Activated naive CD8-positive, alpha-beta T cell treated with anti-CD3 and anti-CD28 coated beads for 36 hours (primary cell): Measurements from ENCODE around the gene SPATA17. TPM values are rescaled to one million over a fixed set of nuclear protein-coding genes. Genes with fewer than 3 reads are reported as not detected.
A peak's percentile ranks its signal among the peaks of the same experiment; 100 is the strongest.
"Not testable (repeated sequence)": the region's sequence is repeated elsewhere in the genome, so short reads cannot be mapped to it uniquely, and the experiment has no call there.

ENCODE experiments used
- DNase-seq: peaks from one replicate; pipeline ENCODE4 v3.0.0; 2021
- H3K27ac Mint-ChIP-seq: one replicate; pipeline ENCODE4 v1.8.0; 2022; ENCODE audit warnings: mild to moderate bottlenecking, moderate library complexity, mixed read lengths
- H3K27me3 Mint-ChIP-seq: one replicate; pipeline ENCODE4 v1.8.0; 2022; ENCODE audit warnings: mild to moderate bottlenecking, mixed read lengths
- H3K36me3 Mint-ChIP-seq: one replicate; pipeline ENCODE4 v1.8.0; 2021; ENCODE audit warnings: mild to moderate bottlenecking, mixed read lengths
- H3K4me1 Mint-ChIP-seq: one replicate; pipeline ENCODE4 v1.8.0; 2021; ENCODE audit warnings: mixed read lengths
- H3K4me3 Mint-ChIP-seq: one replicate; pipeline ENCODE4 v1.8.0; 2022; ENCODE audit warnings: mild to moderate bottlenecking, moderate library complexity, mixed read lengths
- H3K9me3 Mint-ChIP-seq: one replicate; pipeline ENCODE4 v1.8.0; 2022; ENCODE audit warnings: mixed read lengths
- total RNA-seq, 2 experiments: library from RNA; stranded (reverse); gene quantifications; one replicate each; pipeline ENCODE4 v1.2.3, GENCODE V29; 2021

Gene SPATA17
- total RNA-seq, result not detected

- H3K27me3 Mint-ChIP-seq, result peaks cover 10% of the 10 kb centered on the region
- H3K4me3 Mint-ChIP-seq, result peak within 1 kb of the TSS; percentile 89
- DNase-seq, result peak; percentile 71
- no peaks in the 10 kb centered on the region for H3K9me3 Mint-ChIP-seq
- H3K36me3 Mint-ChIP-seq, result no peaks in the 10 kb centered on the region
- peak within 1 kb of the TSS; percentile 99 for H3K27ac Mint-ChIP-seq
- peaks cover 22% of the 10 kb centered on the region for H3K4me1 Mint-ChIP-seq
Observed at GRCh38 chr1:217630711-217631591, at the start of gene SPATA17, which contains the start of gene GPATCH2. Gene SPATA17 (plus strand): TSS chr1:217631344. CDS start chr1:217631379, 35 bp downstream. Gene GPATCH2 (minus strand): TSS chr1:217631090. CDS start chr1:217630971, 119 bp downstream.

GRCh38 chr1:217584286-217584811 is 46.8 kb upstream of the SPATA17 start:
- H3K9me3 Mint-ChIP-seq, H3K4me1 Mint-ChIP-seq, H3K36me3 Mint-ChIP-seq, H3K27ac Mint-ChIP-seq, H3K27me3 Mint-ChIP-seq, H3K4me3 Mint-ChIP-seq, DNase-seq: not testable (repeated sequence)

DNA sequence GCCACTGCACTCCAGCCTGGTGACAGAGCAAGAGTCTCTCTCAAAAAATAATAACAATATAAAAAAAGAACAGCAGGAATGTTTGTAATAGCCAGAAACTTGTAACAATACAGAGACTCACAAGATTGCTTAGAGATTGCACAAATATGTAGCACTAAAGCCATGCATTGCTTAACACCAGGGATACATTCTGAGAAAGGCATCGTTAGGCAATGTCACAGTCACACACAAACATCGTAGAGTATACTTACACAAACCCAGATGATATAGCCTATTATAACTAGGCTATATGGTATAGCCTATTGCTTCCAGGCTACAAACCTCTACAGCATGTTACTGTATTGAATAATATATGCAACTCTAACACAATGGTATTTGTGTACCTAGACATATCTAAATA is 45.6 kb upstream of the SPATA17 start:
- peaks cover 15% of the 10 kb centered on the region for H3K36me3 Mint-ChIP-seq
- DNase-seq, result no peak
- no peaks in the 10 kb centered on the region for H3K9me3 Mint-ChIP-seq
- H3K27ac Mint-ChIP-seq, result no peak overlapping the region
- no peaks in the 10 kb centered on the region for H3K27me3 Mint-ChIP-seq
- no peaks in the 10 kb centered on the region for H3K4me1 Mint-ChIP-seq
- H3K4me3 Mint-ChIP-seq, result no peak overlapping the region

GRCh38 chr1:217586586-217586985 is 44.6 kb upstream of the SPATA17 start:
- no peak overlapping the region for H3K4me3 Mint-ChIP-seq
- no peaks in the 10 kb centered on the region for H3K9me3 Mint-ChIP-seq

GRCh38 chr1:217590598-217590997 is 40.5 kb upstream of the SPATA17 start:
- Mint-ChIP-seq H3K36me3 (peaks cover 9% of the 10 kb centered on the region), H3K4me1 (no peaks in the 10 kb centered on the region), H3K27ac (no peak overlapping the region), H3K4me3 (no peak overlapping the region), H3K27me3 (no peaks in the 10 kb centered on the region), H3K9me3 (no peaks in the 10 kb centered on the region)
- no peak for DNase-seq

More at GRCh38 chr1:217586586-217586985, 44.6 kb upstream of the SPATA17 start:
- DNase-seq, result no peak
- no peaks in the 10 kb centered on the region for H3K27me3 Mint-ChIP-seq
- no peaks in the 10 kb centered on the region for H3K4me1 Mint-ChIP-seq
- H3K36me3 Mint-ChIP-seq, result peaks cover 11% of the 10 kb centered on the region
- no peak overlapping the region for H3K27ac Mint-ChIP-seq

- Mint-ChIP-seq H3K4me1 (no peaks in the 10 kb centered on the region), H3K9me3 (no peaks in the 10 kb centered on the region), H3K27me3 (no peaks in the 10 kb centered on the region), H3K36me3 (peaks cover 16% of the 10 kb centered on the region), H3K4me3 (no peak overlapping the region), H3K27ac (no peak overlapping the region)
- no peak for DNase-seq
Observed at GRCh38 chr1:217599154-217599553, 32.0 kb upstream of the SPATA17 start.

GRCh38 chr1:217602380-217602779 is 28.8 kb upstream of the SPATA17 start:
- H3K27me3 Mint-ChIP-seq, result no peaks in the 10 kb centered on the region
- no peak overlapping the region for H3K4me3 Mint-ChIP-seq
- H3K9me3 Mint-ChIP-seq, result no peaks in the 10 kb centered on the region
- DNase-seq, result no peak
- no peak overlapping the region for H3K27ac Mint-ChIP-seq
- H3K36me3 Mint-ChIP-seq, result peaks cover 19% of the 10 kb centered on the region
- no peaks in the 10 kb centered on the region for H3K4me1 Mint-ChIP-seq

DNA sequence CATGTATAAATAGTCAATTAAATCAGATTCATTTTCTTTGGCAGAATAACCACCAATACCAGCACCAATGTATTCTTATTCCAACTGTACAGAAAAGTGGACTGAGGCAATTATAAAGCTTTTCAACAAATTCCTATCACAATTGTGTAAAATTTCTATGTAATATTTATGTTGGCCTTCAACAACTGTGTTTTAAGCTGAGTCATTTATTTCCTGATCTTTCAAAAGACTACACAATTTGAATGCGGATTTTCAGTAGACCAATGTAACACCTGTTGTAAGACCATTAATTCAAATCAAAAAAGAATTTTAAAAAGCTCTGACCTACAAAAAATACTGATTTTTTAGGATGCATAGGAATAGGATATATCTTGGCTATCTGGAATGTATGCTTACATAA is 25.8 kb upstream of the SPATA17 start:
- Mint-ChIP-seq H3K4me3 (no peak overlapping the region), H3K27ac (no peak overlapping the region), H3K9me3 (no peaks in the 10 kb centered on the region), H3K27me3 (no peaks in the 10 kb centered on the region), H3K36me3 (peaks cover 24% of the 10 kb centered on the region), H3K4me1 (no peaks in the 10 kb centered on the region)
- no peak for DNase-seq

GRCh38 chr1:217614200-217614712 is 16.9 kb upstream of the SPATA17 start:
- Mint-ChIP-seq H3K27me3 (no peaks in the 10 kb centered on the region), H3K4me1 (peaks cover 8% of the 10 kb centered on the region), H3K36me3 (peaks cover 30% of the 10 kb centered on the region), H3K4me3 (no peak overlapping the region), H3K9me3 (no peaks in the 10 kb centered on the region), H3K27ac (no peak overlapping the region)
- DNase-seq, result no peak

- Mint-ChIP-seq H3K4me1 (peaks cover 22% of the 10 kb centered on the region), H3K9me3 (no peaks in the 10 kb centered on the region), H3K27me3 (no peaks in the 10 kb centered on the region), H3K36me3 (peaks cover 30% of the 10 kb centered on the region), H3K27ac (no peak overlapping the region), H3K4me3 (no peak overlapping the region)
- no peak for DNase-seq
Observed at GRCh38 chr1:217617126-217617525, 14.0 kb upstream of the SPATA17 start.

DNA sequence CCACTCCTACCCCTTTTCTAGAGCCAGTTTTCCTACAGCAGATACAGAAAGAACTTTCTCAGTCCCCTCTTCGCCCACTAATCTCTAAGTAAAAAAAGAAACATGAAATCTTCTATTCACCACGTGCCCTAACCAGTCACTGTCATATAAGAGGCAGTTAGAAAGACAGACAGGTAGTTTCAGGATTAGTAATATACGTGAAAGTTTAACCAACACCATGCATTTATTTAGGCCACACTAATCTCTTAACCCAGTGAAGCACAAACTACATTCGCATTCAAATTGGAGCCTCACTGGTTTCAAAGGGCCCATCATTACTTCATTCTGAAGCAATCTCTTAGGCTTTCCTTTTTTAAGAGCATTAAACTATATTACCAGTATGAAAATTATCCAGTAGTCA is 10.3 kb upstream of the SPATA17 start:
- H3K9me3 Mint-ChIP-seq, result no peaks in the 10 kb centered on the region
- peaks cover 29% of the 10 kb centered on the region for H3K36me3 Mint-ChIP-seq
- no peak overlapping the region for H3K27ac Mint-ChIP-seq
- DNase-seq, result no peak
- H3K27me3 Mint-ChIP-seq, result no peaks in the 10 kb centered on the region
- H3K4me1 Mint-ChIP-seq, result peaks cover 26% of the 10 kb centered on the region
- no peak overlapping the region for H3K4me3 Mint-ChIP-seq

DNA sequence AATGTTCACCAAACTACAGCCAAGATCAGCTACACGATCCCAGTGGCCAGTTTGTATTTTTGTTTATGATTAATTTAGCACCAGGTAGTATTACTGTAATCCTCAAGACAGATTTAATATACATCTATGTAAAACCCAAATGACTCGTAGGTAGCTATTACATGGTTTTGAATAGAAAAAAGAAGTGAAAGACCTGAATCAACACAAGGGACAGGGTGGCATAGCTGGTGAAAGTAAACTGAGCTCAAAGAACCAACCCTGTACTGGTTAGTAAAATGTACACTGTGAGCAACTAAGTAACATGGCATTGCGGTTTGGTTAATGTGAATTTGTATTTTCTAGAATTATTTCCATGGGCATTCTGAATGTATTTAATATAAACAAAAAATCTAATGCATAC is 9.1 kb upstream of the SPATA17 start:
- Mint-ChIP-seq H3K36me3 (peaks cover 22% of the 10 kb centered on the region), H3K4me3 (no peak overlapping the region), H3K27me3 (no peaks in the 10 kb centered on the region), H3K9me3 (no peaks in the 10 kb centered on the region), H3K27ac (no peak overlapping the region), H3K4me1 (peaks cover 33% of the 10 kb centered on the region)
- DNase-seq, result no peak

- H3K27me3 Mint-ChIP-seq, result no peaks in the 10 kb centered on the region
- H3K4me3 Mint-ChIP-seq, result no peak overlapping the region
- H3K9me3 Mint-ChIP-seq, result no peaks in the 10 kb centered on the region
- no peak for DNase-seq
- H3K4me1 Mint-ChIP-seq, result peaks cover 36% of the 10 kb centered on the region
- no peak overlapping the region for H3K27ac Mint-ChIP-seq
- peaks cover 4% of the 10 kb centered on the region for H3K36me3 Mint-ChIP-seq
Observed at GRCh38 chr1:217626321-217626720, 4.8 kb upstream of the SPATA17 start.

DNA sequence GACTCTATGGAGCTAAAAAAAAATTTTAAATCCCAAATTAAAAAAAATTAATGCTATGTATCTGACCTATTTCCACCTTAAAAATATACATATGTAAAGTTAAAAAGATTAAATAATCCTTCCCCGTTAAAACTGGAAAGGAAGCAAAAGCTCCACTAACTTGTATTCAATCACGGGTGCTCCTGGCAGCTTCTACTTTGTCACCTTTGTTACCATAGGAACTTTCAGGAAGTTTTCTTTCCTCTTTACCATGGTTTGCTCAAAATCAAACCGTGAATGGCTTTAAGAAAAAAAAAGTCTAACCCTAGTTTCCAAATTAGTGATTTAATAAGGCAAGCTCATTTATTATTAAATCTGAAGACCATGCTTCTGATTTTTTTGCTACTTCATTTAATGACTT is 3.7 kb upstream of the SPATA17 start:
- peaks cover 30% of the 10 kb centered on the region for H3K4me1 Mint-ChIP-seq

GRCh38 chr1:217642455-217642854 is 11.3 kb downstream of the SPATA17 start:
- Mint-ChIP-seq H3K4me3 (no peak overlapping the region), H3K4me1 (no peaks in the 10 kb centered on the region), H3K36me3 (no peaks in the 10 kb centered on the region), H3K9me3 (peaks cover 2% of the 10 kb centered on the region), H3K27me3 (peaks cover 17% of the 10 kb centered on the region), H3K27ac (no peak overlapping the region)
- no peak for DNase-seq

More for the DNA sequence above, 3.7 kb upstream of the SPATA17 start:
- Mint-ChIP-seq H3K27me3 (no peaks in the 10 kb centered on the region), H3K4me3 (no peak overlapping the region), H3K9me3 (no peaks in the 10 kb centered on the region), H3K27ac (no peak overlapping the region), H3K36me3 (peaks cover 4% of the 10 kb centered on the region)
- no peak for DNase-seq
